CD8-positive, alpha-beta memory T cell (primary cell): ENCODE data around the gene CENPVL1. TPM values are rescaled to one million over a fixed set of nuclear protein-coding genes. Genes with fewer than 3 reads are reported as not detected.
A peak's percentile ranks its signal among the peaks of the same experiment; 100 is the strongest.
"Not testable (repeated sequence)": the region's sequence is repeated elsewhere in the genome, so short reads cannot be mapped to it uniquely, and the experiment has no call there.

Experiments
- CTCF ChIA-PET: fragments of 350-600 bp; sonication (Branson Sonifier 250); formaldehyde crosslinking; loops from one replicate; lab custom pipeline; 2021; ENCODE audit warnings: antibody characterized with exemption; lab: Charles Lee
- POLR2A ChIA-PET: fragments of 350-600 bp; sonication (Branson Sonifier 250); formaldehyde crosslinking; loops from one replicate; lab custom pipeline; 2021; ENCODE audit warnings: antibody characterized with exemption; lab: Charles Lee
- DNase-seq, 5 donors: peaks; one replicate each; pipeline versions ENCODE4 v3.0.0 to v3.0.0-alpha.2; 2020 to 2022; ENCODE audit warnings: mixed read lengths in 1 of 5
- H3K27ac ChIP-seq: one replicate; pipeline ENCODE4 v1.7.0; 2013; ENCODE audit warnings: low read depth, mild to moderate bottlenecking, low read length, moderate library complexity
- H3K27me3 ChIP-seq: 2 replicates; pipeline ENCODE4 v1.7.0; 2013; ENCODE audit warnings: low read length, mild to moderate bottlenecking; ENCODE audit not compliant: insufficient read depth, poor library complexity, severe bottlenecking
- H3K36me3 ChIP-seq: 2 replicates; pipeline ENCODE4 v1.7.0; 2013; ENCODE audit warnings: mild to moderate bottlenecking, low read length, moderate library complexity; ENCODE audit not compliant: insufficient read depth
- H3K4me1 ChIP-seq: 2 replicates; pipeline ENCODE4 v1.7.0; 2013; ENCODE audit warnings: mild to moderate bottlenecking, low read length, moderate library complexity; ENCODE audit not compliant: insufficient read depth
- H3K4me3 ChIP-seq: 2 replicates; pipeline ENCODE4 v1.7.0; 2013; ENCODE audit warnings: mild to moderate bottlenecking, low read length
- H3K9me3 ChIP-seq: 2 replicates; pipeline ENCODE4 v1.7.0; 2013; ENCODE audit warnings: mild to moderate bottlenecking, low read length
- H3K27ac Mint-ChIP-seq, 8 donors: one replicate each; pipeline ENCODE4 v1.8.0; 2020 to 2021; ENCODE audit warnings: mixed read lengths in 8 of 8, mild to moderate bottlenecking in 6 of 8, inconsistent platforms in 3 of 8, moderate library complexity in 3 of 8
- H3K27me3 Mint-ChIP-seq, 2 donors: one replicate each; pipeline ENCODE4 v1.8.0; 2020 to 2021; ENCODE audit warnings: mixed read lengths in 2 of 2, mild to moderate bottlenecking in 1 of 2, moderate library complexity in 1 of 2
- H3K36me3 Mint-ChIP-seq, 3 donors: one replicate each; pipeline ENCODE4 v1.8.0; 2020 to 2021; ENCODE audit warnings: mixed read lengths in 3 of 3, inconsistent platforms in 1 of 3, mild to moderate bottlenecking in 1 of 3
- H3K4me1 Mint-ChIP-seq, 3 donors: one replicate each; pipeline ENCODE4 v1.8.0; 2020 to 2021; ENCODE audit warnings: mixed read lengths in 3 of 3, inconsistent platforms in 1 of 3, mild to moderate bottlenecking in 1 of 3
- H3K4me3 Mint-ChIP-seq, 7 donors: one replicate each; pipeline ENCODE4 v1.8.0; 2020 to 2021; ENCODE audit warnings: mixed read lengths in 7 of 7, mild to moderate bottlenecking in 6 of 7, moderate library complexity in 4 of 7, inconsistent platforms in 2 of 7
- H3K9me3 Mint-ChIP-seq, 5 donors: one replicate each; pipeline ENCODE4 v1.8.0; 2020 to 2022; ENCODE audit warnings: mixed read lengths in 5 of 5, mild to moderate bottlenecking in 3 of 5, moderate library complexity in 2 of 5, inconsistent platforms in 1 of 5
- polyA plus RNA-seq: library from polyadenylated mRNA; unstranded; fragments of 300-500 nt; fragmentation: Illumina TruSeq; gene quantifications from one replicate; pipeline ENCODE4 v1.2.3, GENCODE V29; 2021
- total RNA-seq, 2 experiments: library from RNA; stranded (reverse); gene quantifications; one replicate each; pipeline ENCODE4 v1.2.3, GENCODE V29; 2021

CENPVL1 gene
- total and polyA plus RNA-seq, 3 experiments from 2014 or later = not detected

GRCh38 chrX:51712943-51713647, 2.8 kb downstream of the CENPVL1 start:
- H3K27ac ChIP-seq, POLR2A ChIA-PET, H3K27me3 Mint-ChIP-seq: not testable (repeated sequence)

GRCh38 chrX:51728202-51728601, 17.9 kb downstream of the CENPVL1 start:
- Histone ChIP-seq H3K27me3 (no peaks in the 10 kb centered on the region), H3K27ac (no peak overlapping the region), H3K4me3 (no peak overlapping the region), H3K36me3 (no peaks in the 10 kb centered on the region), H3K9me3 (no peaks in the 10 kb centered on the region), H3K4me1 (no peaks in the 10 kb centered on the region)
- POLR2A ChIA-PET = no interaction called here
- Mint-ChIP-seq H3K4me1 (no peaks in the 10 kb centered on the region), H3K27ac (no peak overlapping the region), H3K36me3 (no peaks in the 10 kb centered on the region), H3K27me3 (peaks cover 10 to 20% of the 10 kb centered on the region in 2 donors), H3K9me3 (no peaks in the 10 kb centered on the region), H3K4me3 (no peak overlapping the region)
- CTCF ChIA-PET = no interaction called here
- no peak for DNase-seq

More at GRCh38 chrX:51712943-51713647, 2.8 kb downstream of the CENPVL1 start:
- H3K9me3 ChIP-seq, H3K4me1 Mint-ChIP-seq, H3K27ac Mint-ChIP-seq, DNase-seq, CTCF ChIA-PET, H3K4me1 ChIP-seq, H3K36me3 Mint-ChIP-seq, H3K4me3 ChIP-seq, H3K36me3 ChIP-seq, H3K27me3 ChIP-seq, H3K9me3 Mint-ChIP-seq, H3K4me3 Mint-ChIP-seq: not testable (repeated sequence)

GRCh38 chrX:51737091-51737490, 26.8 kb downstream of the CENPVL1 start:
- Mint-ChIP-seq H3K27ac (no peak overlapping the region), H3K4me3 (no peak overlapping the region), H3K36me3 (peaks cover 0 to 5% (median 0%) of the 10 kb centered on the region in 3 donors), H3K4me1 (no peaks in the 10 kb centered on the region), H3K9me3 (no peaks in the 10 kb centered on the region), H3K27me3 (peaks cover 15 to 41% of the 10 kb centered on the region in 2 donors)
- Histone ChIP-seq H3K4me1 (no peaks in the 10 kb centered on the region), H3K36me3 (no peaks in the 10 kb centered on the region), H3K9me3 (no peaks in the 10 kb centered on the region), H3K27me3 (no peaks in the 10 kb centered on the region), H3K27ac (no peak overlapping the region), H3K4me3 (no peak overlapping the region)
- POLR2A ChIA-PET = no interaction called here
- CTCF ChIA-PET = no interaction called here
- DNase-seq = no peak

GRCh38 chrX:51742586-51742985, 32.3 kb downstream of the CENPVL1 start:
- H3K27ac ChIP-seq = no peak overlapping the region
- H3K9me3 ChIP-seq = peaks cover 6% of the 10 kb centered on the region
- Mint-ChIP-seq H3K27ac (no peak overlapping the region), H3K36me3 (peaks cover 5 to 24% (median 21%) of the 10 kb centered on the region in 3 donors), H3K27me3 (peaks cover 9 to 11% of the 10 kb centered on the region in 2 donors), H3K4me1 (peaks cover 14 to 24% (median 15%) of the 10 kb centered on the region in 3 donors), H3K9me3 (peaks cover 5 to 32% (median 26%) of the 10 kb centered on the region in 5 donors), H3K4me3 (peak overlapping the region in 3 of 7 donors; percentile 83 to 86 (median 85))
- peak overlapping the region; percentile 53 for H3K4me3 ChIP-seq
- CTCF ChIA-PET = no interaction called here
- no peak for DNase-seq
- no peaks in the 10 kb centered on the region for H3K36me3 ChIP-seq
- H3K27me3 ChIP-seq = no peaks in the 10 kb centered on the region
- H3K4me1 ChIP-seq = peaks cover 7% of the 10 kb centered on the region
- POLR2A ChIA-PET = no interaction called here

GRCh38 chrX:51743179-51743957, 33.1 kb downstream of the CENPVL1 start, which contains the start of gene GSPT2:
TSS of gene GSPT2 (plus strand) at chrX:51743442. CDS start at chrX:51743627, 185 bp downstream.
- peaks cover 7% of the 10 kb centered on the region for H3K4me1 ChIP-seq
- H3K27me3 ChIP-seq = no peaks in the 10 kb centered on the region
- H3K4me3 ChIP-seq = peak within 1 kb of the TSS; percentile 53
- CTCF ChIA-PET = no interaction called here
- POLR2A ChIA-PET = no interaction called here
- H3K9me3 ChIP-seq = peaks cover 6% of the 10 kb centered on the region
- Mint-ChIP-seq H3K4me1 (peaks cover 14 to 24% (median 15%) of the 10 kb centered on the region in 3 donors), H3K4me3 (peak within 1 kb of the TSS; percentile 83 to 93 (median 86)), H3K9me3 (peaks cover 5 to 36% (median 31%) of the 10 kb centered on the region in 5 donors), H3K27me3 (peaks cover 3 to 8% of the 10 kb centered on the region in 2 donors), H3K27ac (peak within 1 kb of the TSS; percentile 45 to 90 (median 75)), H3K36me3 (peaks cover 8 to 24% (median 21%) of the 10 kb centered on the region in 3 donors)
- H3K27ac ChIP-seq = peak within 1 kb of the TSS; percentile 16
- peak; percentile 11 to 63 (median 43) for DNase-seq
- no peaks in the 10 kb centered on the region for H3K36me3 ChIP-seq

- no peak for DNase-seq
- peaks cover 8 to 25% (median 24%) of the 10 kb centered on the region in 3 donors for H3K36me3 Mint-ChIP-seq
- H3K9me3 Mint-ChIP-seq = peaks cover 9 to 54% (median 44%) of the 10 kb centered on the region in 5 donors
Observed at GRCh38 chrX:51747671-51748070, 37.4 kb downstream of the CENPVL1 start.

GRCh38 chrX:51759055-51759839, 48.9 kb downstream of the CENPVL1 start:
- Mint-ChIP-seq H3K4me1 (no peaks in the 10 kb centered on the region), H3K4me3 (no peak overlapping the region), H3K36me3 (no peaks in the 10 kb centered on the region), H3K27me3 (peaks cover 14 to 15% of the 10 kb centered on the region in 2 donors), H3K27ac (no peak overlapping the region), H3K9me3 (no peaks in the 10 kb centered on the region)
- CTCF ChIA-PET = no interaction called here
- Histone ChIP-seq H3K4me1 (no peaks in the 10 kb centered on the region), H3K36me3 (no peaks in the 10 kb centered on the region), H3K4me3 (no peak overlapping the region), H3K9me3 (no peaks in the 10 kb centered on the region), H3K27ac (no peak overlapping the region), H3K27me3 (no peaks in the 10 kb centered on the region)
- POLR2A ChIA-PET = no interaction called here
- DNase-seq = no peak

More at GRCh38 chrX:51747671-51748070, 37.4 kb downstream of the CENPVL1 start:
- H3K4me1 Mint-ChIP-seq = peaks cover 14 to 23% (median 15%) of the 10 kb centered on the region in 3 donors
- Histone ChIP-seq H3K4me3 (no peak overlapping the region), H3K4me1 (peaks cover 2% of the 10 kb centered on the region), H3K27me3 (no peaks in the 10 kb centered on the region), H3K27ac (no peak overlapping the region), H3K9me3 (peaks cover 6% of the 10 kb centered on the region), H3K36me3 (no peaks in the 10 kb centered on the region)
- H3K4me3 Mint-ChIP-seq = no peak overlapping the region
- ChIA-PET POLR2A (no interaction called here), CTCF (no interaction called here)
- no peak overlapping the region for H3K27ac Mint-ChIP-seq
- H3K27me3 Mint-ChIP-seq = peaks cover 3 to 4% of the 10 kb centered on the region in 2 donors
